Measurements from ENCODE around the gene C22orf39. TPM values are rescaled to one million over a fixed set of nuclear protein-coding genes. Genes with fewer than 3 reads are reported as not detected.

C22orf39 gene, protein sequence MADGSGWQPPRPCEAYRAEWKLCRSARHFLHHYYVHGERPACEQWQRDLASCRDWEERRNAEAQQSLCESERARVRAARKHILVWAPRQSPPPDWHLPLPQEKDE
- total RNA-seq: 10 to 100 TPM in 5 of 6 experiments, 1 to 10 TPM in 1; 9.8 to 15.7 (median 12.5) TPM
- long read RNA-seq, partial matches to known transcripts: 0 of 5 reads
- long read RNA-seq, other reads (novel, unspliced or antisense): 0 of 5 reads

- intact Hi-C loops (cut with DNase I): no loop called here
- peaks cover 0 to 14% (median 6%) of the 10 kb centered on the region in 4 donors for H3K4me1 ChIP-seq
These were observed at the start of gene C22orf39 for GRCh38 chr22:19447330-19448075. Gene C22orf39 (minus strand): TSS chr22:19447711. CDS start chr22:19447688, 23 bp downstream.

GRCh38 chr22:19497245-19497644, 49.7 kb upstream of the C22orf39 start:
- Histone ChIP-seq H3K36me3 (no peaks in the 10 kb centered on the region), H3K27me3 (no peaks in the 10 kb centered on the region), H3K27ac (no peak overlapping the region), H3K4me3 (no peak overlapping the region), H3K9me3 (no peaks in the 10 kb centered on the region), H3K4me1 (no peaks in the 10 kb centered on the region)
- no CpG with 5 or more reads among the region's 3 CpGs for WGBS (ENCODE audit: insufficient coverage, low coverage, low lambda C conversion rate, missing lambda C conversion rate)
- TF ChIP-seq POLR2A (IDR thresholded peaks at IDR 0.05) (no peak), CTCF (IDR thresholded peaks at IDR 0.05) (no peak)
- DNase-seq (no peak), ATAC-seq (no peak)
- intact Hi-C loops (cut with DNase I): loop anchor here in 1 of 2 donors (5.0 kb wide), 1 partner anchor 135 kb away; no protein-coding TSS in a partner anchor

More at GRCh38 chr22:19447330-19448075, at the start of gene C22orf39:
- peak within 1 kb of the TSS; percentile 82 to 98 (median 92) for H3K27ac ChIP-seq
- TF ChIP-seq CTCF (IDR thresholded peaks at IDR 0.05) (no peak), POLR2A (IDR thresholded peaks at IDR 0.05) (peak; percentile 96)
- peak; percentile 89 to 95 (median 92) for ATAC-seq
- WGBS (ENCODE audit: insufficient coverage, low coverage, low lambda C conversion rate, missing lambda C conversion rate): 0% methylated on average over 17 of the region's 92 CpGs
- peak within 1 kb of the TSS; percentile 78 to 86 (median 85) for H3K4me3 ChIP-seq
- no peaks in the 10 kb centered on the region for H3K27me3 ChIP-seq
- H3K36me3 ChIP-seq: peaks cover 0 to 35% (median 5%) of the 10 kb centered on the region in 4 donors
- no peaks in the 10 kb centered on the region for H3K9me3 ChIP-seq
- DNase-seq: peak; percentile 87 to 93 (median 91)

DNA sequence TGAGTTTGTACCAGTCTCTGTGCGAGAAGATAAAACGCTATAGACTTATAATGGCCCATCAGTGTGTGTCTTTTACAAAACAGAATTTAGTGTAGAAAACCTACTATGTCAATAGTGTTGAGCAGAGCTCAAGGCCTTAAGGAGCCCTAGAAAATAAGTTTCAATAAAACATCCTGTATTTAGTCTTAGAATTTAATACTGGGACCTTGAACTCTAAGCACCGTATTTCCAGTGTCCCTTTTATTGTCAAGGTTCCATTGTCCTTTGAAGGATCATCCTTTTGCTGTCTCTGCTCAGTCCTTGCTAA, 48.8 kb upstream of the C22orf39 start:
- 90% methylated on average over 3 of the region's 3 CpGs for WGBS (ENCODE audit: insufficient coverage, low coverage, low lambda C conversion rate, missing lambda C conversion rate)

More for the DNA sequence above, 48.8 kb upstream of the C22orf39 start:
- H3K9me3 ChIP-seq: no peaks in the 10 kb centered on the region
- H3K27ac ChIP-seq: no peak overlapping the region
- no peak for DNase-seq
- no peak overlapping the region for H3K4me3 ChIP-seq
- no peaks in the 10 kb centered on the region for H3K4me1 ChIP-seq
- TF ChIP-seq POLR2A (IDR thresholded peaks at IDR 0.05) (no peak), CTCF (IDR thresholded peaks at IDR 0.05) (no peak)
- ATAC-seq: no peak
- intact Hi-C loops (cut with DNase I): loop anchor here in 1 of 2 donors (5.0 kb wide), 1 partner anchor 136 kb away; no protein-coding TSS in a partner anchor
- H3K27me3 ChIP-seq: no peaks in the 10 kb centered on the region
- no peaks in the 10 kb centered on the region for H3K36me3 ChIP-seq
